Fibroblast of skin of left biceps (primary cell): ENCODE data around the gene LOXHD1.

Experiments
- DNase-seq, 2 experiments: peaks; one replicate each; pipeline ENCODE4 v3.0.0-alpha.2; 2013; ENCODE audit warnings: low read depth in 2 of 2

The LOXHD1 gene, protein sequence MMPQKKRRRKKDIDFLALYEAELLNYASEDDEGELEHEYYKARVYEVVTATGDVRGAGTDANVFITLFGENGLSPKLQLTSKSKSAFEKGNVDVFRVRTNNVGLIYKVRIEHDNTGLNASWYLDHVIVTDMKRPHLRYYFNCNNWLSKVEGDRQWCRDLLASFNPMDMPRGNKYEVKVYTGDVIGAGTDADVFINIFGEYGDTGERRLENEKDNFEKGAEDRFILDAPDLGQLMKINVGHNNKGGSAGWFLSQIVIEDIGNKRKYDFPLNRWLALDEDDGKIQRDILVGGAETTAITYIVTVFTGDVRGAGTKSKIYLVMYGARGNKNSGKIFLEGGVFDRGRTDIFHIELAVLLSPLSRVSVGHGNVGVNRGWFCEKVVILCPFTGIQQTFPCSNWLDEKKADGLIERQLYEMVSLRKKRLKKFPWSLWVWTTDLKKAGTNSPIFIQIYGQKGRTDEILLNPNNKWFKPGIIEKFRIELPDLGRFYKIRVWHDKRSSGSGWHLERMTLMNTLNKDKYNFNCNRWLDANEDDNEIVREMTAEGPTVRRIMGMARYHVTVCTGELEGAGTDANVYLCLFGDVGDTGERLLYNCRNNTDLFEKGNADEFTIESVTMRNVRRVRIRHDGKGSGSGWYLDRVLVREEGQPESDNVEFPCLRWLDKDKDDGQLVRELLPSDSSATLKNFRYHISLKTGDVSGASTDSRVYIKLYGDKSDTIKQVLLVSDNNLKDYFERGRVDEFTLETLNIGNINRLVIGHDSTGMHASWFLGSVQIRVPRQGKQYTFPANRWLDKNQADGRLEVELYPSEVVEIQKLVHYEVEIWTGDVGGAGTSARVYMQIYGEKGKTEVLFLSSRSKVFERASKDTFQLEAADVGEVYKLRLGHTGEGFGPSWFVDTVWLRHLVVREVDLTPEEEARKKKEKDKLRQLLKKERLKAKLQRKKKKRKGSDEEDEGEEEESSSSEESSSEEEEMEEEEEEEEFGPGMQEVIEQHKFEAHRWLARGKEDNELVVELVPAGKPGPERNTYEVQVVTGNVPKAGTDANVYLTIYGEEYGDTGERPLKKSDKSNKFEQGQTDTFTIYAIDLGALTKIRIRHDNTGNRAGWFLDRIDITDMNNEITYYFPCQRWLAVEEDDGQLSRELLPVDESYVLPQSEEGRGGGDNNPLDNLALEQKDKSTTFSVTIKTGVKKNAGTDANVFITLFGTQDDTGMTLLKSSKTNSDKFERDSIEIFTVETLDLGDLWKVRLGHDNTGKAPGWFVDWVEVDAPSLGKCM (N-terminal part only)

DNA sequence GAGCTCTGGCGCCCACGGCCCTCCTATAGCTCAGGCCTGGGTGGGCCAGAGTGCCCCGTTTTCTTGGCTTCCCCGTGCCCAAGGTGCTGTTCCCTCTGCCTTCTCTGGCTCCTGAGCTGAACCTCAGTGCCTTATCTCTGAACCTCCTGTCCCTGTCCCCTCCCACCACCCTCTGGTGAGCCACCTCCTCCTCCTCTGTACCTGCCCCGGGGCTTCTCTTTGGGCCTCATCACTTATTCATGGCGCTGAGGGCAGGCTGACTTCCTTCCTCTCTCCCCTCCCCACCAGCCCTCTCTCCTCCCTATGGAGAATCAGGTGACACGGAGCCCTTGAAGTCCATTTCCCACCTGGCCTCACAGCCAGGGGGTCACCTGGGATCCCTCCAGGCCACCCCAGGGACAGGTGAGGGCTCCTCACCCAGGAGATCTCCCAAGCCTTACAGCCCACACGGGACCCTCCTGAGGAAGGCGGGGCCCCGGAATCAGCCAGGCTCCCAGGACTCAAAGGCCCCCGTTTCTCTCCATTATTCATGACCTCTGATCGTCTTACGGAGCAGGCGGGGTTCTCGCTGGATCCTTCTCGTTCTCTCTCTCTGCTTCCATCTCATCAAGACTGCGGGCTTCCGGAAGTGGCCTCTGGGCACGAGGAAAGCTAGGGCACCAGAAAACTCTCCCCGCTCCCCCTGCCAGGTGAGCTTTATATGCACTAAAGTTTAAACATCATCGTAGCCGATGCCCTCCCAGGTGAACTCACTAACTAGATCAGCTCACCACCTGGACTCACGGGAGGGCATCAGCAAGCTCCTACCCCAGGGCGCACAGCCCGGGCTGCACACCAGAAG lies at the start of gene LOXHD1:
Gene LOXHD1, minus strand, starts transcription at position 106 of the 841 bp plus-strand sequence. CDS start 187 bp downstream, outside the sequence.
- no peak for DNase-seq

DNA sequence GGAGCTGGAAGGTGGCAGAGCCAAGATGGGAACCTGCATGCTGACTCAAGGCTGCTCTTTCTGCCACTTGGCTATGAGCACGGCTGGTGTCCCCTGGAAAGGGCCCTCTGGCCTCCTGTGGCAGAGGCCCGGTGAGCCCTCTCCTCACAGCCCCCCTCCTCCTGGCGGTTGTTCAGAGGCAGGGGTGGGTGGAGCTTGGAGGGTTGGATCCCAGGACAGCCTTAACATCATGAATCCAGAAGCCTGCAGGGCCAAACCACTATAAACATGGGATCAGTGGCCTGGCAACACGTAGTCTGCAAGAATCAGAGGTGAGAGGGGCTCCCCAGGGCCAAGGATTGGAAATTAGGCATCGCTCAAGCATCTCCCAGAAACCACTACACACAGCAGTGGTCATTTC lies 48.5 kb upstream of the LOXHD1 start:
- no peak for DNase-seq

DNA sequence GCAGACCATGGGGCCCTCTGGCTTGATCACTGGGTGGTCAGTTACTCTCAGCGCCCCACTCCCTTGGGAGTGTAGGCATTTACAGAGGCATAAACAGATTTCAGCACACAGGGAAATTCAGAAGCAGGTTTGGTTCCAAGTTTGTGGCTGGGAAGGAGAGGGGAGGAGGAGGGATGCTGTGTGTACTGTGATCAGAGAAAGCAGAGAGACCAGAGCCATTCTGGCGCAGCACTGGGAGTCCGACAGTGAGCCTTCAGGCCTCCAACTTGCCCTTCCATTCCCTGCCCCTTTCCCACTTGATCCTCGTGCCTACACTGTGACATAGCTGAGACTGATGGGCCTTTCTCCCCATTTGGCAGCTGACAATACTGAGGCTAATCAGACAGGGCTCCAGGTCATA lies 47.8 kb upstream of the LOXHD1 start:
- no peak for DNase-seq

DNA sequence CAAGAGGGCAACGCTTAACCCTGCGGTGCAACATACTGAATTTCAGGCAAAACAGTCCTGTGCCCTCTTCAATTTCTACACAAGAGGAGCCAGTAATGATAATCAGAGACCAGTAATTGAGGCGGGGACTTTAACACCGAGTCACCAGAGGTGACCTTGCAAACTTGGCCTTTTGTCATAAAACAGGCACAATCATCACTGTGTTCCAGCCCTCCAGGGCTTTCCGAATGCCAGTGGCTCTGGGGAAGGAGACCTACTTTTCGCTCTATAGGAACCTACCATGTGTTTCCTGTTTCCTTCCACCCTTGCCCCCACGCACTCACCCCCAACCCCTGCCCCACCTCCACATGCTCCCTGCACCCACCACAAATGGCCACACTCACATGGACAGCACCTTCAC lies 47.2 kb upstream of the LOXHD1 start:
- DNase-seq: no peak

DNA sequence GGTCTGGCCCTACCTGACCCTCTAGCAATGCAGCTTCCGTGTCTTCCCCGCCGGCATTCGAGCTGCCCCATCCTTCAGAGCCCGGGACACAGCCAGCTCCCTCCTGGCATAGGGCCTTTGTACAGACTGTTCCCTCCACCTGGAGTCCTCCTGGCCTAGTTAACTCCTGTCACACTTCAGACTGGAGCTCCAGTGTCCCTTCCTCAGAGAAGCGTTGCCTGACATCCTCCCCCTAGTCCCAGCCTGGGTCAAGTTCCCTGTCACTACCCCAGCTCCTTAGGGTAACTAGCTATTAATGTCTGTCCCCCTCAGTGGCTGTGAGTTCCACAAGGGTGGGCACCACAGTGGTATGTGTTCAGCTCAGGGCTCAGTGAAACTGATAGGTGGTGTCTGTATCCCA lies 45.5 kb upstream of the LOXHD1 start:
- DNase-seq: no peak

DNA sequence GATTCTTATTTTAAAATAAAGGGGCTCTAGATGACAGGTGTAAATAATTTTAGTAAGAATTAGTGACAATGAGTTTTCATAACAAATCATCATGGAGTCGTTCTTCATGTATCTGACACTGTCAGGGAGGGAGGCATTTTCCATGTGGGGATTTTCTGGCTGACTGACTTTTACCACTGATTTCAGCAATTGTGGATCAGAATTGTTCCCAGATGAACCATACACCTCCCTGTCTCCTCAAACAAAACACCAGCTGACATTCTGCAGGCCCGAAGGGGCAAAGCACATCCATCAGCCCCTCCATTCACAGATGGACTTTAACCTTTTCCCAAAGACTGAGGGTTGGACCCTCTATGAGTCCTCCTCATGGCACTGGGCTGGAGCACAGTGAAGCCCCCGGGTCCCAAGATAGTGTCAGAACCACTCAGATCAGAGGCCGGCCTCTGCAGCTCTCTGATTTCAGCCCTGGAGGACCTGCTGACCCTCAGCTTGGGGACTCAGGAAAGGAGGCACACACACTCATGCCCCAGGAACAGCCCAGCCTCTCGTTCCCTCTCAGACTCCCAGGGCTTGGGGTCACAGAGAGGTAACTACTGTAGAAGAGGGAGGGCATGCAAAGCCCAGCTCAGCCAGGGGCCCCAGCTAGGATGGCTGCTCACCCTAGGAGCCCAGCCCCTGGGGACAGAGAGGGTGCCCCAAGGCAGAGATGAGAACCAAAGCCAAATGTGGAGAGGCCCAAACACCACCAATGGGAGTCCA lies 43.2 kb upstream of the LOXHD1 start:
- no peak for DNase-seq

DNA sequence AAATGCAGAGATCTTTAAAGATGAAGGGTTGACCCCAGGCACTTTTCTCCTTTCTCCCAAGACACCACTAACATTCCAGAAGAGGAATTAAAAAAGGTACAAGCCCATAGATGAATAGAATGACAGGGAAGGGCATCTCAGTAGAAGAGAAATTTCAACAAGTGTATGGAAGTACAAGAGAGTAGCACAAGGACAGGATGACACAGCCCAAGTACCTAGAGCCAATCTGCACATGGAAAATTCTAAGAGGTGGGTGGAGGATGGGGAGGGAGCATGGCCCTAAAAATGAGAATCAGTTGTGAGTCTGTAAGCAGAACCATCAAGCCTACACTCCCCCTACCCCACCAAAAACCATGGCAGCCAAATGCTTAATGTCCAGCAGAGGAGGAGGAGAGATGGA lies 39.7 kb upstream of the LOXHD1 start:
- DNase-seq: no peak

DNA sequence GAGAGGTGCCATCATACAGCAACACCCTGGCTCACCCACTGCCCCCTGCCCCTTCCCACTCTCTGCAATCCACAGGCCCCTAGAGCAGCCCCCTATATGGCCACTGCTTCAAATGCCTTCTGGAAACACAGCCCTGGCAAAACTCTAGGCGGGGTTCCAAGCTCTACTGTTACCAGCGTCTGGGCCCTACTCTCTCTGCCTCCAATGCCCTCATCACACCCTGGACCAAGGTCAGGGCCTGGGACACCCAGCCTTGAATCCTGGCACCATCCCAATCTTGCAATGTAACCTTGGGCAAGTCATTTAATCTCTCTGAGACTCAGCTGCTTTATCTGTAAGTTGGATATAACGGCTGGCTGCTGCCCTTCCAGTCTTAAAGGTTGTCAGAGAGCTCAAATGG lies 39.2 kb upstream of the LOXHD1 start:
- no peak for DNase-seq

DNA sequence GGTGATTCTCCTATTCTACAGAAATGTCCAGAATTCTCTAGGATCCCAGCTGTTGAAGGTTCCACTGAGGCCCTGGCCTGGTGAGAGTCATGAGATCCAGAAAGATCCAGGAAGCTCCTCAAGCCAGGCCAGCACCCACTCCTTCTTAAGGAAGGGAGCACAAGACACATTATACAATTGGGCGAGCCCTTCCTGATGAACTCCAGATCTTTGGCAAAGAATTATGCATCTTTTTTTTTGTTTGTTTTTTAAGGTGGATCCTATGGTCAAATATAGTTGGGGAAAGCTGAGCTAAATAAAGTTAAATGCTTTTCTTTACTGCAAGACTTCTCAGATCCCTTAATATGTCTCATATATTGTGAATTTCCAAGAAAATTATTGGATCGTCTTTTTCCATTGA lies 37.0 kb upstream of the LOXHD1 start:
- no peak for DNase-seq

DNA sequence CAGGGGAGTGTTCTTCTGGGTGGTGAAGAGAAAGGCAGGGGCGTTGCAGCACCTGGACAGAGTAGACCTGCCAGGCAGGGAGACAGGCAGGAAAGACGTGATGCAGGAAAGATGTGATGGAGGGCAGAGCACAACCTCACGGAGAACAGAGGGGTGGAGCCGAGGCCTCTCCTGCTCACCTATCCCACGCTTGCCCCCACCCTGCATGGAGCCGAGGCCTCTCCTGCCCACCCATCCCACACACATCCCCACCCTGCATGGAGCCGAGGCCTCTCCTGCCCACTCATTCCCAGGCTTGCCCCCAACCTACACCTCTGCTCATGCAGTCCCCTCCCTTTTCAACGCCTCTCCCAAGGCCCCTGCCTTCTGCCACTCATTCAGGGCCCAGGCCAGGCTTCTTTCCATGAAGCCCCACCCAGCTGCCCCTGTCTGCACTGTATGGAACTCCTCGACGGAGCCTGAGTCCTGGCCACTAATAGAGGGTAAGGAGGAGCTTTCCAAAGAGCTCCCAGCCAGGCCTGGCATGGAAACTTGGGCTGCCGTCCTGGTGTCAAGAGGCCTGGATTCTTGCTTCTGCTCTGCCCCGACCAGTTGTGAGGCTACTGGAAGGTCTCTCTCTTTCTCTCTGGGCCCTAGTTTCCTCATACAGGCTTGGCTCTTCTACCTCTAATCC lies 32.0 kb upstream of the LOXHD1 start:
- no peak for DNase-seq

DNA sequence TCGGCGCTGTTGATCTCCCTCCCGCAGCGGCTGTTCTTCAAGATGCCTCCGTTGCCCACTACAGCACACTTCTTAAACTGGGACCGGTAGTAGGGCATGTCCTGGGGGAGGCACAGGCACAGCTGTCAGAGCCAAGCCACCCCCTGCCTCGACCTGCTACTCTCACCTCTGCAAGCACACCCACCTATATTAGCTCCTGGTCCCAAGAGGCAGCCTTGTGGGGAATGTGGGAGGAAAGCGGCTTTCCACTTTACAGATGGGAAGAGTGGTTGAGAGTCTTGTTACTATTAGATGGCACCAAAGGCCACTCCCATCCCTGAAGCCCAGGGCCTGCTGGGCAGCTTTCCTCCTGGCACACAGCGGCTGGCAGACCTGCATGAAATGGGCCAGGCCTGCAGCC lies 29.2 kb upstream of the LOXHD1 start:
- no peak for DNase-seq

DNA sequence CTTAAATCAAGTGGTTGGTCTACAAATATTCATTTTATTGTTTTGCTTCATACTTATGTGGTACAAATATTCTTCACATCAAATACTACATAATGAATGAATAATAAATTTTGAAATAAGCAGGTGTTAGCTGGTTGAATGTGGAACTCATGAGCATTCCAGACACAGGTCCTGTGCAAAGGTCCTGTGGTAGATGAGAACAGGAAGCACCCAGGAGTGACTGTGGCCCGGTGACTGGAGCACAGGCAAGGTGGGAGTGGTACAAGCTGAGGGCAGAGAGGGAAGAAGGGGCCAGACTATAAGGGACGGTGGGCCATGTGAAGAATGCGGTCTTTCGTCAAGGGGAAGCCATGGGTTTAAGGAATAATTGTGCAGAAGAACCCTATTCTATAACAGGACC lies 26.2 kb upstream of the LOXHD1 start:
- DNase-seq: no peak

DNA sequence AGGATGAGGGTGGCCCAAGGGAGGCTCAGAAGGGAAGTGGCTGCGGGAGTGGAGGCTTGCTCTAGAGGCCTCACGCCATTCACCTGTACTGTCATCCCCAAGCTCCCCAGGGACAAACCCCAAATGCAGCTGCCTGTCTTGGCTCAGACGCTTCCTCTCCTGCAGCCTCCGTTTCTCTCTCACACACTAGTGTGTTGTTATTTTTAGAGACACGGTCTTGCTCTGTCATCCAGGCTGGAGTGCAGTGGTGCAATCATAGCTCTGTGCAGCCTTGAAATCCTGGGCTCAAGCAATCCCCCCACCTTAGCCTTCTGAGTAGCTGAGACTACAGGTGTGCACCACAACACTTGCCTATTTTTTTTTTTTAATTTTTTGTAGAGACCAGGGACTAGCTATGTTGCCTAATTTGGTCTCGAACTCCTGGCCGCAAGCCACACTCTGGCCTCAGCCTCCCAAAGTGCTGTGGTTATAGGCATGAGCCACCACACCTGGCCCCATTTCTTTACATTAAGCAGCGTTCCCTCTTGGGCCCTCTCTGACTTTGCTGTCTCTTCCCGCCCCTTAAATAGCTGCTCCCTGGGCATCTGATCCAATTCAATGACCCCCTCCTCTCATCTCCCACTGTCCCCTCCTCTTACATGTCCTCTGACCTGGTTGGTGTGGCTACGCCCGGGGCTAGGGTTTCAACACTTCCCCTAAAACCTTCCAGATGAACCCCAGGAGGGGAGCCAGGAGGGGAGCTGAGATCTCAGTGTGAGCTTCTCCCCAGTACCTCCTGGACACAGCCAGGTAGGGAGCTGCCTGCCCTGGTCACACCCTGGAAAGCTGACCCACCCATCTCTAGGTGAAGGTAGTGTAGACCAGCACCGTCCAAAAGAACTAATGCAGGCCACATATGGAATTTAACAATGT lies 24.0 kb upstream of the LOXHD1 start:
- no peak for DNase-seq

DNA sequence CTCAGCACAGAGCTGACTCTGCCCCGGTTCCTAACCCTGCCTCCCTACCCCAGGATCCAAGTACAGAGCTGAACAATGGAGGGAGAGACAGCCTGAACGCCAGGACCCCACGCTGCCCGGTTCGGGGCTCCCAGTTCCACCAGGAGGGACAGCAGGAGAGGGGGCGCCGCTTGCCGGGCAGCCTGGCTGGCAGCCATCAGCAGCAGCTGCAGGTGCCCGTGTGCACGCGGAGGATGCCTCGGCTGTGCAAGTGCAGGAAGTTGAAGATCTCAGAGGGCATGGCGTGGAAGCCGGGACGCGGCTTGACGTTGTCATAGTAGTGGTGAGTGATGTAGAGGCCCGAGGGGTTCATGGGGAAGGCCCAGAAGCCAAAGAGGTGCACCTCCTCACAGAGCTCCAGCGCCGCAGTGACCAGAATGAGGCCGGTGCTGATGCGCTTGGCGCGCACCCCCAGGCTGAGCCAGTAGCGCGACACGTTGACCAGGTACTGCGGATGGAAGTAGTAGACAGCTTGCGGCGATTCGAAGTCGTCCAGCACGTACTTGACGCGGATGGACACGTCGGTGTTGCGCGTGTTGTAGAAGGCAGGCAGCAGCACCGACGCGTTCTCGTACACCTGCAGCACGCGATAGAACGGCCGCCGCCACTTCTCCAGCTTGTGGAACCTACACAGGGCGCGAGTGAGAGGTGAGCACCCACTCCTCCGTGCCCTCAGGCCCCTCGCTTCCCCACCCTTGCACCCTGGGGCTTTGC lies 23.0 kb upstream of the LOXHD1 start:
- no peak for DNase-seq

DNA sequence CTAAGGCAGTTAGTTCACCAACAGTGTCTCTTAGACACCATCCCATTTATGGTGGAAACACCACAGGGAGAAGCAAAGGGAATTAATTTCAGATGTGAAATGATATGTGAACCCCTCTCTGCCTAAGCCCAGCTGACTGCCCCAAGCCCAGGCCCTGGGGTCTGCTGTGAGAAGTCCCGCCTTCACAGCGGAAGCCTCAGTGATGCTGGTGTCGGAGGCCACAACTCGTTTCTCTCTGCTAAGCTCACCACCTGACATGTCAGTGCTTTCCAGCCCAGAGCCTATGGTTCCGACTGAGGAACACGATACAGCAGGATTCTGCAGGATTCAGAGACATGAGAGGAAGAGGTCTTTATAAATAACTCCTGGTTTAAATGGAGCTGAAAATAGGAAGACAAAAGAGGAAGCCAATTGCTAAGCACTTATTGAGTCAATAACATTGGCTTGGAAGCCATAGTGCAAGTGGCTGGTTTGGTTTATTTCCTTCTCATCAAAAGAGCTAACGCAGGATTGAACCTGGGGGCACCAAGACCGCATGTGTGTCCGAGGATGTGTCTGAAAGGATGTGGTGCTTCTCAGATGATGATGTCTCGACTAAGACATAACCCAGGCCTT lies 21.9 kb upstream of the LOXHD1 start:
- no peak for DNase-seq

DNA sequence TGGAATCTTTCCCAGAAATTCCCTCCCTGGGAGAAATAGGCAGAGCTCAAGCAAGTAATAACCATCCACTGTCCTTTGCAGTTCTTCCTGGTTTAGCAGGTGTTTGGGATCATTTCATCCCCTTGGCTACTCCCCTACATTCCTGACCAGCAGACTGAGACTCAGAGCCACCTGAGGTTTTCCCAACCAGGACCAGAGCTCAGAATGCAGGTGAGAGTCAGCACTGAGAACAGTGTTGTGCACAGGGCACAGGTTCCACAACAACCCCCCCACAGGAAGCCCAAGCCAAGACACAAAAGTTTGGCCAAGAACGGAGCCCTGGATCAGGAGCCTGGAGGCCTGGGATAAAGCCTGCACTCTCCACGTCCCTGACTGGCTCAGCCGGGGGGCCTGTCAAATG lies 21.0 kb upstream of the LOXHD1 start:
- DNase-seq: no peak

DNA sequence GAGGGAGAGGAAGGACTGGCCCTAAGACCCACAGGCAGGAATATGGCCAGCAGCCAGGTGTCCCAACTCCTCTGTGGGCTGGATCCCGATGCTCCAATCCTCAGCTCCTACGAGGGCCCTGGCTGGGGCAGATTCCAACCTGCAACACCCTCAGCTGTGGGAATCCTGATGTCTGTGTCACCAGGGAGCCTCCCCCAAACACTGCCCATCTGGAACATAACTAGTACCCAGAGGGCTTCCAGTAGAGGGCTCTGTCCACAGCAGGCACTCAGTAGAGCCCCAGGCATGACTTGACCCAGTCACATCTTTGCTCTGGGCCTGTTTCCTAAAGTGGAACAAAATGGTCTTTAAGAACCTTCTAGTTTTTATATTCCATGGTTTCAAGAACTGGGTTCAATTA lies 20.6 kb upstream of the LOXHD1 start:
- no peak for DNase-seq
